Right lobe of liver (tissue), 6 donors: ENCODE results near the gene SHANK2. TPM values are rescaled to one million over a fixed set of nuclear protein-coding genes. Genes with fewer than 3 reads are reported as not detected.

Experiments
- ATAC-seq, 4 donors: fragments of 200-7000 bp; cut with Tn5 transposase; one replicate each; pipeline ENCODE4 v1.9.1; 2020; ENCODE audit warnings: mild to moderate bottlenecking in 4 of 4, moderate library complexity in 4 of 4
- DNase-seq, 3 donors: peaks; one replicate each; pipeline ENCODE4 v3.0.0-alpha.2; 2020
- H3K27ac ChIP-seq, 3 donors: fragments of 200-600 bp; one replicate each; pipeline ENCODE4 v1.8.0; 2022
- H3K27me3 ChIP-seq, 2 donors: fragments of 200-600 bp; one replicate each; pipeline ENCODE4 v1.8.0; 2022
- H3K36me3 ChIP-seq, 4 donors: fragments of 200-600 bp; sonication (generic) in 1 of 4; one replicate each; pipeline versions ENCODE4 v1.5.1 to v1.8.0; 2017 to 2022; ENCODE audit warnings: control low read depth in 1 of 4
- H3K4me1 ChIP-seq, 4 donors: fragments of 200-600 bp; sonication (generic) in 1 of 4; one replicate each; pipeline versions ENCODE4 v1.5.1 to v1.8.0; 2017 to 2022; ENCODE audit warnings: control low read depth in 1 of 4
- H3K4me3 ChIP-seq, 3 donors: fragments of 200-600 bp; one replicate each; pipeline ENCODE4 v1.8.0; 2022
- H3K9me3 ChIP-seq, 4 donors: fragments of 200-600 bp; sonication (generic) in 1 of 4; one replicate each; pipeline versions ENCODE4 v1.5.1 to v1.8.0; 2017 to 2022; ENCODE audit warnings: control low read depth in 1 of 4
- POLR2A ChIP-seq: fragments of 450-650 bp; IDR thresholded peaks from one replicate; pipeline ENCODE4 v1.6.1; 2017; ENCODE audit warnings: antibody characterized with exemption, mild to moderate bottlenecking
- WGBS: methylation state at CpG from one replicate; pipeline ENCODE4 v1.1.6; 2018; ENCODE audit warnings: low coverage, low lambda C conversion rate; ENCODE audit not compliant: insufficient coverage; ENCODE audit errors: missing lambda C conversion rate; 5-methylcytosine and 5-hydroxymethylcytosine counted together
- intact Hi-C, 2 donors: fragments of 100-400 bp; cut with DNase I; formaldehyde crosslinking; loops; one replicate each; pipeline versions ENCODE4 v1.11.2 to v1.14.1; 2022
- long read RNA-seq: library from polyadenylated mRNA; unstranded; transcript quantifications from one replicate; pipeline ENCODE4 v2.0.0, GENCODE V29; 2019
- total RNA-seq, 6 experiments: library from RNA; depleted of rRNA in 2 of 6; stranded (reverse); fragments of >200 nt in 2 of 6; fragmentation: NEBNext Ultra II Directional in 3 of 6; extraction: Animal tissue kit (Norgen Biotek cat#: 25700) in 3 of 6; gene quantifications; one replicate each; pipeline versions ENCODE4 v1.1.0 to v1.2.4, GENCODE V29; 2016 to 2023
- TF ChIP-seq, protein P1 (sequence below), 4 donors: fragments of 200-600 bp in 3 of 4; fragments of 450-650 bp in 1 of 4; IDR thresholded peaks; one replicate each; pipeline versions ENCODE4 v1.5.1 to v1.8.0; 2016 to 2022; ENCODE audit warnings: antibody characterized with exemption in 4 of 4, mild to moderate bottlenecking in 2 of 4
- donor health status: DM: no; HTN: yes; CAD: no.
- donor health status: DM: no; HTN: no; CAD: no.
- donor health status: DM: no; HTN: no; CAD: no.
- donor health status: DM: no; HTN: yes; CAD: no.
- donor health status: DM: no; HTN: yes; CAD: no.

The SHANK2 gene
- total RNA-seq = 10 to 100 TPM; 21.9 to 50.3 (median 30.9) TPM
- long read RNA-seq, partial matches to known transcripts = 0 of 3 reads
- long read RNA-seq, other reads (novel, unspliced or antisense) = 3 of 3 reads

DNA sequence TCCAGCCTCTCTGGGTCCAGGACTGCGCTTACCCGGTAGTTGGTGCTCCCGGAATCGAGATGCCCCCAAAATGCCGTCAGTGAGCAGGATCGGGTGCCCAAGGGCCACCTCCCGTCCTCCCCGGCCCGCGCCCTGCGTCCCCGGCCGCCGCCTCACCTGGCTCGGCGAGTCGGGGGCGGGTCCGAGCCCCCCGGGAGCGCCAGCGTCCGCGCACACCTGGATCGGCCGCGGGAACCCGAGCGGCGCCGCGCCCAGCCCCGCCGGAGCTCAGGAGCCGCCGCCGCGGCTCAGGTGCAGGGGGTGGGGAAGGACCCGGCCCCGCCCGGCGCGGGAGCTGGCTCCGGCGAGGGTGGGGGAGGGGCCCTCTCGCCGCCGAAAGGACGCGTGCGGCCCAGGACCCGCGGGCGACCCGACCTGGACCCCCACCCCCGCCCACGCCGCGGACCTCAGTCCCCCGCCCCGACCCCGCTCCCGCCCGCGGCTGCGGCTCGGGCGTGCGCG, at the start of gene SHANK2:
Gene SHANK2, minus strand, starts transcription at position 309 of the 501 bp plus-strand sequence. CDS start 105,251 bp downstream, outside the sequence.
- peak; percentile 41 to 62 (median 58) for ATAC-seq
- no peaks in the 10 kb centered on the region for H3K9me3 ChIP-seq
- H3K27me3 ChIP-seq = no peaks in the 10 kb centered on the region
- WGBS = 0% methylated on average over 28 of the region's 70 CpGs
- H3K4me3 ChIP-seq = peak within 1 kb of the TSS; percentile 59 to 86 (median 74)
- peaks cover 0 to 22% (median 9%) of the 10 kb centered on the region in 4 donors for H3K4me1 ChIP-seq
- intact Hi-C loops = no loop called here
- no peaks in the 10 kb centered on the region for H3K36me3 ChIP-seq
- peak within 1 kb of the TSS; percentile 69 to 97 (median 81) for H3K27ac ChIP-seq
- peak; percentile 9 for TF ChIP-seq POLR2A
- TF ChIP-seq, protein P1, sequence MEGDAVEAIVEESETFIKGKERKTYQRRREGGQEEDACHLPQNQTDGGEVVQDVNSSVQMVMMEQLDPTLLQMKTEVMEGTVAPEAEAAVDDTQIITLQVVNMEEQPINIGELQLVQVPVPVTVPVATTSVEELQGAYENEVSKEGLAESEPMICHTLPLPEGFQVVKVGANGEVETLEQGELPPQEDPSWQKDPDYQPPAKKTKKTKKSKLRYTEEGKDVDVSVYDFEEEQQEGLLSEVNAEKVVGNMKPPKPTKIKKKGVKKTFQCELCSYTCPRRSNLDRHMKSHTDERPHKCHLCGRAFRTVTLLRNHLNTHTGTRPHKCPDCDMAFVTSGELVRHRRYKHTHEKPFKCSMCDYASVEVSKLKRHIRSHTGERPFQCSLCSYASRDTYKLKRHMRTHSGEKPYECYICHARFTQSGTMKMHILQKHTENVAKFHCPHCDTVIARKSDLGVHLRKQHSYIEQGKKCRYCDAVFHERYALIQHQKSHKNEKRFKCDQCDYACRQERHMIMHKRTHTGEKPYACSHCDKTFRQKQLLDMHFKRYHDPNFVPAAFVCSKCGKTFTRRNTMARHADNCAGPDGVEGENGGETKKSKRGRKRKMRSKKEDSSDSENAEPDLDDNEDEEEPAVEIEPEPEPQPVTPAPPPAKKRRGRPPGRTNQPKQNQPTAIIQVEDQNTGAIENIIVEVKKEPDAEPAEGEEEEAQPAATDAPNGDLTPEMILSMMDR (IDR thresholded peaks at IDR 0.05) = no peak
- DNase-seq = peak; percentile 50 to 71 (median 63)

GRCh38 chr11:71301858-71302533, 49.6 kb upstream of the SHANK2 start:
- DNase-seq (peak in 1 of 3 donors; percentile 37), ATAC-seq (no peak)
- Histone ChIP-seq H3K9me3 (no peaks in the 10 kb centered on the region), H3K4me1 (peaks cover 0 to 13% (median 3%) of the 10 kb centered on the region in 4 donors), H3K36me3 (no peaks in the 10 kb centered on the region), H3K4me3 (no peak overlapping the region), H3K27ac (no peak overlapping the region), H3K27me3 (no peaks in the 10 kb centered on the region)
- whole genome bisulfite sequencing = 0% methylated on average over 1 of the region's 17 CpGs
- intact Hi-C loops = no loop called here
- TF ChIP-seq POLR2A = no peak
- TF ChIP-seq, protein P1 (IDR thresholded peaks at IDR 0.05) = no peak

- Histone ChIP-seq H3K27ac (no peak overlapping the region), H3K9me3 (no peaks in the 10 kb centered on the region), H3K4me1 (peaks cover 0 to 5% (median 0%) of the 10 kb centered on the region in 4 donors), H3K27me3 (no peaks in the 10 kb centered on the region), H3K4me3 (no peak overlapping the region), H3K36me3 (no peaks in the 10 kb centered on the region)
- intact Hi-C loops = no loop called here
- ATAC-seq (no peak), DNase-seq (peak in 1 of 3 donors; percentile 31)
- no peak for TF ChIP-seq POLR2A
- TF ChIP-seq, protein P1 (IDR thresholded peaks at IDR 0.05) = no peak
- 92% methylated on average over 5 of the region's 19 CpGs for WGBS
Measured at GRCh38 chr11:71301046-71301857, 48.9 kb upstream of the SHANK2 start.

GRCh38 chr11:71300187-71300586, 47.8 kb upstream of the SHANK2 start:
- no peak overlapping the region for H3K4me3 ChIP-seq
- WGBS = 73% methylated on average over 8 of the region's 8 CpGs
- intact Hi-C loops = no loop called here
- no peaks in the 10 kb centered on the region for H3K9me3 ChIP-seq
- DNase-seq = no peak
- H3K4me1 ChIP-seq = no peaks in the 10 kb centered on the region
- no peaks in the 10 kb centered on the region for H3K36me3 ChIP-seq
- H3K27ac ChIP-seq = no peak overlapping the region
- no peaks in the 10 kb centered on the region for H3K27me3 ChIP-seq
- no peak for ATAC-seq
- TF ChIP-seq POLR2A = no peak
- TF ChIP-seq, protein P1 (IDR thresholded peaks at IDR 0.05) = no peak
